CD4-positive, alpha-beta T cell treated with Interleukin-6 at 100 ng/mL for 8 hours (primary cell): ENCODE measurements around the gene ABCB6.

Experiments
- DNase-seq: peaks from one replicate; pipeline ENCODE4 v3.0.0-alpha.2; 2020; ENCODE audit warnings: mixed read lengths, low spot score

ABCB6 gene

DNA sequence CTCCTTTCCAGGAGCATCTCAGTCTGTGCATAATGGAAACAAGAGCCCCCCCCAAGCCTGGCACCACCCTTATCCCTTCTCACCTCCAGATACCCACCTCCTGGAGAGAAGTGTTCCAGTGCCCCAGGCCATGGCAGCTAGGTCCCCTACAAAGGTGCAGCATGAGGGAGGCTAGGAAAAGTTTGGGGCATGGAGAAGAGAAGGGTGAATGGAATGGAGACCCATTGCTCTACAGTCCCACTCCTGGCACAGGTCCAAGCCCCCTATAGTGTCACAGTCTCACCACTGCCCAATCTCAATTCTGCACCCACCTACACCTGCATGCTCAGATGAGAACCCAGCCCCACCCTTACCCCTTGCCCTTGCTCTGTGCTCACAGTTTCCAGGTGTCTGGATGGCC is 49.8 kb downstream of the ABCB6 start:
- DNase-seq, result no peak

DNA sequence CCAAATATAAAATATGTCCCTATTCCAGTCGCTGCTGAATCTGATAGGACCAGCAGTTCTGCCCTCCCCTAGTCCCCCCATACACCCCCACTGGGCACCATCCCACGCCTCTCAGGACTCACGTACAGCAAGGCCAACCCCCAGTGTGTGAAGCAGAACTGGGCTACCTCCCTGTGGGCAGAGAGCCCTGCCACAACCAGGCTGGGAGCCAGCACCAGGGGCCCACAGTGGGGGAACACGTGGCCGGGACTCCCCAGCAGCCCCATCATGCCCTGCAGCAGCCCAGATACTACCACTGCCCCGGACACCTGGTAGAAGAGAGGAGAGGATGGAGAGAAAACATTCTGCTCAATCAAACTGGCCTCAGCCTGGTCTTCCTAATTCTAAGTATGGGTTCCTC is 50.2 kb downstream of the ABCB6 start:
- no peak for DNase-seq

DNA sequence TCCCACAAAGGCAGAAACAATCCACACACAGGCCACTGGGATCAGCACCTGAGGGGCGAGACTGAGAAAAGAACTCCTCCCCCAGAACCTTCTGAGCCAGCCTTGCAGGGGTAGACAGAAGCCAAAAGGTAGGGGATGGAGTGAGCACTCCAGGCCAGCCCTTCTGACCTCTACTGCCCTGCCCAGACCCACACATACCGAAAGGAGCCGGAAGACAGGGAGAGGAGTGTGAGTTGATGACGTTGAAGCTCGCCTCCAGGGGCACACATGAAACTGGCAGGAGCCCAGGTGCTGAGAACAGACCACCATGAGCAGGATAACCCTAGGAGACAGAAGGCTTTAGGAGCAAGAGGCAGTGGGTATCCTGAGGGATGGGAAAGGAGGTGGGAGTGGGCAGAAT is 50.8 kb downstream of the ABCB6 start:
- DNase-seq, result no peak

DNA sequence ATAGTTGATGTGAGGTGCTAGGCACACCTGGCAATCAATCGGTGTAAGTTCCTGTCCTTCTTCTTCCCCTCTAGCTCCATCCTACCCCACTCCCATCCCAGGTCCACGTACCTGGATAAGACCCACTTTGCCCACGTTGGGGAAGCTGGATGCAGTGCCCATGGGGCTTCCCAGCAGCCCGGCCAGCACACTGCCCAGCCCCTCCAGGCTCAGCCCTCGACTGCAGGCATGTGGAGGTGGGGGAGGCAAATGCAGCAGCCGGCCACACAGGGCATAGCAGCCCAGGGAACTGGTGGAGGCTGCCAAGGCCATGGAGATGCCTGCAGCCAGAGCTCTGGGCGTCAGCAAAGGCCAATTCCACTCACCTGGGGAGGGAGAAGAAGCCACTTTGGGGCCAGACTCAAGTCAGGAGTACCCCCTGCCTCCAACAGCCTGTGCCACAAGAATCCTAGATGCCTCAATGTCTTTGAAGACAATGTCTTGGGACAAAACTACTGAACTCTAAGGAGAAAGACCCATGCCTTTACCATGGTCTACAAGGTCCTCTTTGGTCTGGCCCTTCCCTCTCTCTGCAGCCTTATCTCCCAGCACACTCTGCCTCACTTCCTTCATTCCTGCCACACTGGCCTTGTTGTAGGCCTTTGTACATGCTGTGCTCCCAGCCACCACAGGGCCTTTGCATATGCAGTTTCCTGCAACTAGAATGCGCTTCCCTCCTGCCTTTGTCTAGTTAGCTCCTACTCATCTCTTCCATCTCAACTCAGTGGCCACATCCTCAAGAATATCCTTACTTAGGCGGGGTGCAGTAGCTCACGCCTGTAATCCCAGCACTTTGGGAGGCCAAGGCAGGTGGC is 53.5 kb downstream of the ABCB6 start:
- no peak for DNase-seq

DNA sequence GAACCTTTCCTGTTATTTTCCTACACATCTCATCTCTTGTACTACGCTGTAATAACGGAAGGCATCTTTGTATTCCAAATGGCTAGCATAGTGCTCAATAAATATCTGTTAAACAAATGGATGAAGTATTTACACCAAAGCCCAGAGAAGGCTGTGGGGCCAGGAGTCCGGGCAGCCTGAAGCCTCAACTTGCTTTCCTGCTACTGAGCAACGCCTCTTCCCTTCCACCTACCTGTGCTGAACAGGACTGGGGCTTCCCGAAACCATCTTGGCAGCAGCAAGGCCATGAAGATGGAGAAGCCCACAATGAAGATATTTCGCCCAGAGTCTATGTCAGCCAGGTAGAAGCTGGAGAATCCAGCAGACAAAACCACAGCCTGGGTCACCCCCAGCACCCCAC is 55.6 kb downstream of the ABCB6 start:
- no peak for DNase-seq

DNA sequence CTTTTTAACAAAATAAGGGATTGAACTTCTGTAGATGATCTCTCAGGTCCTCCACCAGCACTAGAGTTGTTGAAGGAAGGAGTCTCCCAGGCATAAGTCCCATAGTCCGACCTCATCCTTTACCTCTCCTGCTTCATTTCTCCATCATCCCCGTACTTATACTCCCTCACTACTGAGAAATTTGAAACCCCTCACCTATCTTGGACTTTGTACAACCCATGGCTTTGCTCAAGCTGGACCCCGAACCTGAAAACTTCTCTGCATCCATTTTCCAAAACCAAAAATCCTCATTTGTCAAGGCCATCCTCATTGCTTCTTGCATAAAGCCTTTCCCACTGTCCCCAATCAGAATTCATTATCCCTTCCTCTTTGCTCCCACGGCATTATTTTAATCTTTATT is 57.7 kb downstream of the ABCB6 start:
- DNase-seq, result no peak

DNA sequence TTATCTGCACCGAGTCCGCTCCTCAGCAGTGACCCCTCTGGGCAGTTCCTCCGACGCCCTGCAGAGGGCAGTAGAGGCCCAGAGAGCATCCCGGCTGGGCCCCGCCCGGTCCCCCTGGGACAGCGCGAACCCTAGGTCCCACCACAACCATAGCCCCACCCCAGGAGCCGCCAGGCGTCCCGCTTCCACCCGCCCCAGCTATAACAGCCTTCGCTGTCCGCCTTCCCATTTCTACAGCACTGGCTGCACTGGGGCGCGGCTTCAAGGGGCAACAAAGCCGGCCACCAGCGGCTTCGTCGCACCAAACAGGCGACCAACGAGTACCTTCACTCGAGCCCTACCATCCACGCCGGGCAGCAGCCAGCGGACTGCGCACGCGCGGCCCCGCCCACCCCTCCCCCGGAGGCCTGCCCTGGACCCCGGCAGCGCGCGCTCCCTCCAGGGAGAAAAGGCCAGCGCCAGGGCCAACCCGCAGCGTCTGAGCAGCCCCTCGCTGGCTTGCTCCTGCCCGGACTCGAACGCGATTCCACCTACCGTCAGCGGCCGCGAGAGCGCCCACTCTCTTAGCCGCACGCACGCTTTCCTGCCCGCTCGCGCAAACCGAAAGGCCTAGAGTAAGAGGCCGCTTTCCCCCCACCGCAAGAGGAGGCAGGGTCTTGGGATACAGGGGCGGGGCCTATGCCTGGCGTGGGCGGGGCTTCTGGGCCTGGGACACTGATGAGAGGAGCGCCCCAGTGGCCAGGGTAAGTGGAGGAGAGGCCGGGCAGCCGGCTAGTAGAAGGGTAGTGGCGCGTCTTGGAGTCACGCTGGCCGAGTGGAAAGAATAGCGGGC is 58.4 kb downstream of the ABCB6 start, which contains the start of gene NHEJ1:
Gene NHEJ1, minus strand, starts transcription at position 630 of the 832 bp plus-strand sequence. CDS start 2,453 bp downstream, outside the sequence.
- peak; percentile 92 for DNase-seq
